Panc1 (cell line): ENCODE results near the gene NSL1. TPM values are rescaled to one million over a fixed set of nuclear protein-coding genes. Genes with fewer than 3 reads are reported as not detected.
A peak's percentile ranks its signal among the peaks of the same experiment; 100 is the strongest.

ENCODE experiments used
- ATAC-seq: fragments of 200-7000 bp; cut with Tn5 transposase; 2 replicates; pipeline ENCODE4 v1.9.1; 2020; ENCODE audit warnings: mild to moderate bottlenecking, moderate library complexity
- BruUV-seq: library from RNA; stranded (reverse); fragments of 400-500 nt; replicated peaks from 2 replicates; lab custom pipeline; 2021; lab: Mats Ljungman, UMichigan
- CTCF ChIA-PET: fragments of 300-600 bp; sonication (Branson Sonifier 250); formaldehyde crosslinking; loops from one replicate; lab custom pipeline; 2022; ENCODE audit warnings: antibody characterized with exemption; lab: Charles Lee
- POLR2A ChIA-PET: fragments of 300-600 bp; sonication (Branson Sonifier 250); formaldehyde crosslinking; loops from one replicate; lab custom pipeline; 2022; ENCODE audit warnings: antibody characterized with exemption; lab: Charles Lee
- DNase-seq: peaks from one replicate; pipeline ENCODE4 v3.0.0-alpha.2; 2010; ENCODE audit warnings: low read depth, low spot score
- H3K27ac ChIP-seq: 2 replicates; pipeline ENCODE4 v1.5.1; 2011; ENCODE audit warnings: mild to moderate bottlenecking, low read length, inconsistent platforms
- H3K27me3 ChIP-seq: fragments of 200-500 bp; sonication (Bioruptor generic); 2 replicates; pipeline ENCODE4 v1.6.0; 2014; ENCODE audit warnings: low read length, inconsistent platforms; ENCODE audit not compliant: control insufficient read depth, insufficient read depth
- H3K36me3 ChIP-seq: fragments of 200-500 bp; sonication (Bioruptor generic); 2 replicates; pipeline ENCODE4 v1.5.1; 2014; ENCODE audit warnings: inconsistent platforms, mild to moderate bottlenecking, low read length, moderate library complexity; ENCODE audit not compliant: control insufficient read depth, insufficient read depth
- H3K4me1 ChIP-seq: 2 replicates; pipeline ENCODE4 v1.5.1; 2011; ENCODE audit warnings: inconsistent platforms, mild to moderate bottlenecking, low read length, moderate library complexity; ENCODE audit not compliant: control insufficient read depth, insufficient read depth
- H3K4me3 ChIP-seq, 2 experiments: 2 replicates each; pipeline ENCODE4 v1.5.1; 2011 to 2012; ENCODE audit warnings: low read depth in 2 of 2, low read length in 2 of 2, mild to moderate bottlenecking in 2 of 2, inconsistent platforms in 1 of 2, moderate library complexity in 1 of 2
- H3K9me3 ChIP-seq: fragments of 200-500 bp; sonication (Bioruptor generic); 2 replicates; pipeline ENCODE4 v1.5.1; 2014; ENCODE audit warnings: low read depth, mild to moderate bottlenecking, inconsistent platforms, low read length, moderate library complexity; ENCODE audit not compliant: control insufficient read depth, insufficient read depth
- POLR2AphosphoS5 ChIP-seq: IDR thresholded peaks from 2 replicates; pipeline ENCODE4 v1.6.1; 2012; ENCODE audit warnings: mild to moderate bottlenecking, low read depth, low read length, moderate library complexity
- SIN3A ChIP-seq: IDR thresholded peaks from 2 replicates; pipeline ENCODE4 v1.6.1; 2012; ENCODE audit warnings: low read depth, mild to moderate bottlenecking, low read length, moderate library complexity, borderline replicate concordance; ENCODE audit not compliant: insufficient read depth
- TCF7L2 ChIP-seq: IDR thresholded peaks from 2 replicates; pipeline ENCODE4 v1.6.1; 2011; ENCODE audit warnings: mild to moderate bottlenecking, low read depth, low read length, inconsistent platforms
- in situ Hi-C: cut with HindIII; loops from 2 replicates; pipeline ENCODE4 v1.10.0; 2016; ENCODE audit warnings: low sequenced_read_pairs, low pct_unique_long_range_greater_than_20kb
- intact Hi-C: fragments of 100-400 bp; cut with micrococcal nuclease; formaldehyde crosslinking; loops from one replicate; pipeline ENCODE4 v1.10.0; 2022; ENCODE audit not compliant: unreplicated experiment
- total RNA-seq: library from RNA; stranded (reverse); gene quantifications from one replicate; pipeline ENCODE4 v1.2.1, GENCODE V29; 2021; ENCODE audit not compliant: unreplicated experiment
- TF ChIP-seq, protein P1 (sequence below): fragments of 450-650 bp; IDR thresholded peaks from 2 replicates; pipeline ENCODE4 v1.5.1; 2017; ENCODE audit warnings: mild to moderate bottlenecking
- TF ChIP-seq, protein P2 (sequence below), 2 experiments: IDR thresholded peaks; 2 replicates each; pipeline ENCODE4 v1.6.1; 2011 to 2012; ENCODE audit warnings: low read depth in 2 of 2, control low read depth in 1 of 2, low read length in 1 of 2, mild to moderate bottlenecking in 1 of 2, moderate library complexity in 1 of 2; ENCODE audit not compliant: insufficient read depth in 1 of 2

NSL1 gene
- total RNA-seq, 1 experiment from 2014 or later, result 21.8 TPM

DNA sequence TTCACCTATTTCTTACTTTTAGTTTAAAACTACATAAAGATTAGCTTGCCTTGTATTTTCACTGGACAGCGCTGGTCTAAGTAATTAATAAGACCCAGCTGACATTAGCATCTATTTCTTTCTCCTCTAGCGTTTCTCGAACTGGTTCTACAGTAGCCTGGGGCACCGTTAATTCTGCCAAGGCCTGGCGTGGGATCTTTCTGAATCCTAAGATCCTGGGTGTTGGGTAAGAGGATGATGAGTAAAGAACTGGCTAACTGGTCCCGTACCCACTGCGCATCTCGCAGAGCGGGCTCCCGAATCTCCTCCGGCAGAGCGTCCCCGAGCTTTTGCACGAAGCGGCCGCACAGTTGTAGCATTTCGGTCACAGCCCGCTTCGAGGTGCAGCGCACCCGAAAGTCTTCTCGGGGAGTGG lies 309 bp downstream of the NSL1 start:
- intact Hi-C loops, result no loop called here
- ChIA-PET POLR2A (interaction anchor here (0.6 kb wide), 2 partner anchors 14 to 173 kb away, joined by 3 to 4 read pairs; no protein-coding TSS in a partner anchor), CTCF (no interaction called here)
- BruUV-seq, result TSS peak; percentile 95
- Histone ChIP-seq H3K9me3 (no peaks in the 10 kb centered on the region), H3K36me3 (peaks cover 2% of the 10 kb centered on the region), H3K4me1 (peaks cover 8% of the 10 kb centered on the region; the same call in 1 of the 2 replicates), H3K27me3 (no peaks in the 10 kb centered on the region), H3K27ac (peak overlapping the region; percentile 81), H3K4me3 (peak overlapping the region; percentile 94 to 98)
- TF ChIP-seq POLR2AphosphoS5, result no peak
- TF ChIP-seq, protein P1, sequence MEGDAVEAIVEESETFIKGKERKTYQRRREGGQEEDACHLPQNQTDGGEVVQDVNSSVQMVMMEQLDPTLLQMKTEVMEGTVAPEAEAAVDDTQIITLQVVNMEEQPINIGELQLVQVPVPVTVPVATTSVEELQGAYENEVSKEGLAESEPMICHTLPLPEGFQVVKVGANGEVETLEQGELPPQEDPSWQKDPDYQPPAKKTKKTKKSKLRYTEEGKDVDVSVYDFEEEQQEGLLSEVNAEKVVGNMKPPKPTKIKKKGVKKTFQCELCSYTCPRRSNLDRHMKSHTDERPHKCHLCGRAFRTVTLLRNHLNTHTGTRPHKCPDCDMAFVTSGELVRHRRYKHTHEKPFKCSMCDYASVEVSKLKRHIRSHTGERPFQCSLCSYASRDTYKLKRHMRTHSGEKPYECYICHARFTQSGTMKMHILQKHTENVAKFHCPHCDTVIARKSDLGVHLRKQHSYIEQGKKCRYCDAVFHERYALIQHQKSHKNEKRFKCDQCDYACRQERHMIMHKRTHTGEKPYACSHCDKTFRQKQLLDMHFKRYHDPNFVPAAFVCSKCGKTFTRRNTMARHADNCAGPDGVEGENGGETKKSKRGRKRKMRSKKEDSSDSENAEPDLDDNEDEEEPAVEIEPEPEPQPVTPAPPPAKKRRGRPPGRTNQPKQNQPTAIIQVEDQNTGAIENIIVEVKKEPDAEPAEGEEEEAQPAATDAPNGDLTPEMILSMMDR, result no peak
- TF ChIP-seq, protein P2, sequence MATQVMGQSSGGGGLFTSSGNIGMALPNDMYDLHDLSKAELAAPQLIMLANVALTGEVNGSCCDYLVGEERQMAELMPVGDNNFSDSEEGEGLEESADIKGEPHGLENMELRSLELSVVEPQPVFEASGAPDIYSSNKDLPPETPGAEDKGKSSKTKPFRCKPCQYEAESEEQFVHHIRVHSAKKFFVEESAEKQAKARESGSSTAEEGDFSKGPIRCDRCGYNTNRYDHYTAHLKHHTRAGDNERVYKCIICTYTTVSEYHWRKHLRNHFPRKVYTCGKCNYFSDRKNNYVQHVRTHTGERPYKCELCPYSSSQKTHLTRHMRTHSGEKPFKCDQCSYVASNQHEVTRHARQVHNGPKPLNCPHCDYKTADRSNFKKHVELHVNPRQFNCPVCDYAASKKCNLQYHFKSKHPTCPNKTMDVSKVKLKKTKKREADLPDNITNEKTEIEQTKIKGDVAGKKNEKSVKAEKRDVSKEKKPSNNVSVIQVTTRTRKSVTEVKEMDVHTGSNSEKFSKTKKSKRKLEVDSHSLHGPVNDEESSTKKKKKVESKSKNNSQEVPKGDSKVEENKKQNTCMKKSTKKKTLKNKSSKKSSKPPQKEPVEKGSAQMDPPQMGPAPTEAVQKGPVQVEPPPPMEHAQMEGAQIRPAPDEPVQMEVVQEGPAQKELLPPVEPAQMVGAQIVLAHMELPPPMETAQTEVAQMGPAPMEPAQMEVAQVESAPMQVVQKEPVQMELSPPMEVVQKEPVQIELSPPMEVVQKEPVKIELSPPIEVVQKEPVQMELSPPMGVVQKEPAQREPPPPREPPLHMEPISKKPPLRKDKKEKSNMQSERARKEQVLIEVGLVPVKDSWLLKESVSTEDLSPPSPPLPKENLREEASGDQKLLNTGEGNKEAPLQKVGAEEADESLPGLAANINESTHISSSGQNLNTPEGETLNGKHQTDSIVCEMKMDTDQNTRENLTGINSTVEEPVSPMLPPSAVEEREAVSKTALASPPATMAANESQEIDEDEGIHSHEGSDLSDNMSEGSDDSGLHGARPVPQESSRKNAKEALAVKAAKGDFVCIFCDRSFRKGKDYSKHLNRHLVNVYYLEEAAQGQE (IDR thresholded peaks at IDR 0.05; ENCODE audit: insufficient read depth in 1 of 2, low read depth in 2 of 2, low read length in 1 of 2), result no peak
- TF ChIP-seq SIN3A, result no peak
- TF ChIP-seq TCF7L2, result no peak
- in situ Hi-C loops, result no loop called here
- peak; percentile 87 for ATAC-seq
- DNase-seq, result no peak

DNA sequence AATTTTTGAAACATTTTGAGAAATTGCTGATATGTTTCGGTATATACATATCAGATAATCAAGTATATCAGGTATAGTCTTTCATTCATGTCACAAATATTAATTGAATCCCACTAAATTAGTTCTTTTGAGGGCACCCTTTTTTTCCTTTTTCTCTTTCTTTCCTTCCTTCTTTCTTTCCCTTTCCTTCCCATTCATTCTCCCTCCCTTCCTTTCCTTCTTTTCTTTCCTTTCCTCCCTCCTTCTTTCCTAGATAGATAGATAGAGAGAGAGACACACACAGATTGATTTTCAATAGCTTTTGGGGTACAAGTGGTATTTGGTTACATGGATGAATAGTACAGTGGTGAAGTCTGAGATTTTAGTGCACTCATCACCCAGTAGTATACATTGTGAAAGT lies 5.7 kb downstream of the NSL1 start:
- CTCF ChIA-PET, result interaction anchor here (0.7 kb wide), 1 partner anchor 36 kb away, joined by 11 read pairs; no protein-coding TSS in a partner anchor
- Histone ChIP-seq H3K27ac (no peak overlapping the region), H3K4me1 (peaks cover 3% of the 10 kb centered on the region; the same call in 1 of the 2 replicates), H3K9me3 (no peaks in the 10 kb centered on the region), H3K36me3 (peaks cover 10% of the 10 kb centered on the region), H3K4me3 (no peak overlapping the region), H3K27me3 (no peaks in the 10 kb centered on the region)
- no peak for ATAC-seq
- intact Hi-C loops (no loop called here), in situ Hi-C loops (no loop called here)
- POLR2A ChIA-PET, result no interaction called here
- DNase-seq, result no peak
- TF ChIP-seq TCF7L2 (no peak), POLR2AphosphoS5 (no peak), SIN3A (no peak)
- TF ChIP-seq, protein P2 (IDR thresholded peaks at IDR 0.05; ENCODE audit: insufficient read depth in 1 of 2, low read depth in 2 of 2, low read length in 1 of 2), result no peak
- TF ChIP-seq, protein P1, result no peak
- no TSS peak for BruUV-seq
